Measurements from ENCODE around the gene DNPH1. TPM values are rescaled to one million over a fixed set of nuclear protein-coding genes. Genes with fewer than 3 reads are reported as not detected.

The DNPH1 gene
- total and polyA plus RNA-seq, 9 of the 15 experiments (the other 6 are each of a cell fraction or from before 2014, with no cell fraction given) = 7.3 to 300 (median 68.7) TPM

GRCh38 chr6:43260791-43261190, 31.5 kb upstream of the DNPH1 start:
- 8% methylated on average over 4 of the region's 4 CpGs for WGBS (ENCODE audit: insufficient coverage, low coverage, missing lambda C conversion rate)
- H3K4me1 ChIP-seq (replicated peaks in 1 of 2; ENCODE audit: control insufficient read depth in 2 of 2, insufficient read depth in 2 of 2, low read length in 2 of 2) = peaks cover 0 to 22% of the 10 kb centered on the region in 2 experiments; a peak in 2 of 5 replicates
- POLR2A ChIA-PET = no interaction called here
- H3K79me2 ChIP-seq (ENCODE audit: control insufficient read depth, insufficient read depth, low read length) = no peaks in the 10 kb centered on the region
- H4K20me1 ChIP-seq (replicated peaks; ENCODE audit: control insufficient read depth, insufficient read depth, low read length) = peaks cover 4% of the 10 kb centered on the region; the same call in 1 of the 2 replicates
- no peak overlapping the region for H3K4me3 ChIP-seq
- TF ChIP-seq MITF (IDR thresholded peaks at IDR 0.05) = no peak
- no peak for TF ChIP-seq HNRNPLL (IDR thresholded peaks at IDR 0.05; ENCODE audit: low read depth, low read length, poor library complexity, severe bottlenecking)
- no peak for TF ChIP-seq FOXJ3 (CRISPR knock-in tag; IDR thresholded peaks at IDR 0.05)
- TF ChIP-seq TARDBP (IDR thresholded peaks at IDR 0.05) = no peak
- no peak for TF ChIP-seq POU5F1 (IDR thresholded peaks at IDR 0.05; ENCODE audit: borderline replicate concordance, low read depth, low read length, partially characterized antibody)
- no peak for TF ChIP-seq HCFC1 (IDR thresholded peaks at IDR 0.05; ENCODE audit: low read depth, low read length)
- TF ChIP-seq ZBTB8A (IDR thresholded peaks at IDR 0.05; ENCODE audit: partially characterized antibody) = no peak
- no peak for TF ChIP-seq BDP1 (IDR thresholded peaks at IDR 0.05; ENCODE audit: insufficient read depth, insufficient read length)
- no peak for TF ChIP-seq HMG20A (CRISPR knock-in tag; conservative IDR thresholded peaks at IDR 0.05)
- no peak for TF ChIP-seq U2AF2 (optimal IDR thresholded peaks at IDR 0.05; ENCODE audit: low read depth, low read length)
- TF ChIP-seq THRB (CRISPR knock-in tag; conservative IDR thresholded peaks at IDR 0.05) = no peak
- no peak for TF ChIP-seq HDAC8 (tag; IDR thresholded peaks at IDR 0.05)
- no peak for TF ChIP-seq MIER1 (IDR thresholded peaks at IDR 0.05; ENCODE audit: low read depth)
- no peak for TF ChIP-seq CHD4 (IDR thresholded peaks at IDR 0.05; ENCODE audit: insufficient read depth, insufficient replicate concordance, low read depth, low read length, poor library complexity, severe bottlenecking)
- intact Hi-C loops (cut with micrococcal nuclease) = loop anchor here (5.0 to 10.0 kb wide), 3 partner anchors 137 to 814 kb away; no protein-coding TSS in a partner anchor
- H3K9ac ChIP-seq (ENCODE audit: insufficient read depth in 1 of 2, low read depth in 2 of 2, low read length in 2 of 2) = no peak overlapping the region
- H3K9me1 ChIP-seq (ENCODE audit: control insufficient read depth, insufficient read depth, low read length) = no peaks in the 10 kb centered on the region
- H2AFZ ChIP-seq (ENCODE audit: low read depth, low read length) = no peak overlapping the region
- H3K9me3 ChIP-seq (replicated peaks; ENCODE audit: control insufficient read depth, insufficient read depth, low read depth, low read length) = no peaks in the 10 kb centered on the region
- H3K27me3 ChIP-seq (ENCODE audit: control insufficient read depth in 2 of 2, insufficient read depth in 2 of 2, low read length in 2 of 2) = peaks cover 18 to 37% of the 10 kb centered on the region in 2 experiments
- in situ Hi-C loops (cut with MboI) = loop anchor here (5.0 kb wide), 1 partner anchor 232 kb away; no protein-coding TSS in a partner anchor
- H3K4me2 ChIP-seq (ENCODE audit: insufficient read depth, low read length) = no peak overlapping the region
- ATAC-seq (no peak), DNase-seq (ENCODE audit: extremely low read depth in 1 of 4, low spot score in 3 of 4) (no peak), FAIRE-seq (no peak)
- no peak overlapping the region for H3K27ac ChIP-seq (ENCODE audit: extremely low read depth, low read depth, low read length)
- H3K36me3 ChIP-seq (ENCODE audit: control insufficient read depth, insufficient read depth, low read length) = no peaks in the 10 kb centered on the region
- CTCF ChIA-PET (ENCODE audit: low intra/inter-chr PET ratio) = no interaction called here
- BruUV-seq (replicated peaks) = no TSS peak
